PC-3 (cell line): ENCODE measurements around the gene CDK14.

Experiments
- EZH2phosphoT487 ChIP-seq: fragments of 300-600 bp; sonication (generic); IDR thresholded peaks from 2 replicates; pipeline ENCODE4 v1.6.1; 2018; ENCODE audit warnings: mild to moderate bottlenecking, antibody characterized with exemption, low read length, borderline replicate concordance
- TF ChIP-seq, protein P1 (sequence below): fragments of 300-600 bp; sonication (generic); conservative IDR thresholded peaks from 2 replicates; pipeline ENCODE4 v1.5.1; 2017; ENCODE audit warnings: antibody characterized with exemption, low read depth, mild to moderate bottlenecking, low read length

DNA sequence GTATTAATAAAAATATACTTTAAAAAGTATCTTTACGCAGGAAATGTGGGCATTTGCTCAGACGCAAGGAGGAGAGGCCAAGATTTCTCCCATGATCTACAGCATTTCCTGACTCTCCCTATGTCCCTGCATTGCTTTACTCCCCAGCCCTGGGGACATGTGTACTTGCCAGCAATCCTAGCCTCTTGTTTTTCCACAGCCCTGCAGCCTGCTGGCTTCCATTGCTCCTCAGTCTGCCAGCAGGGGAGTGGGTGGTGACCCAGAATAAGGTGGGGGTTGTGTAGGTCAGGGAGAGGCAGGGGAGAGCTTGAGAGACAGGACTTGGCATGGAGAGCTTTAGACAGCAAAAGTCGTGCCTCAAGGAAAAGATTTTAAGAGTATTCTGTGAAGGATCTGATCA, 307.7 kb downstream of the CDK14 start:
- no peak for TF ChIP-seq EZH2phosphoT487
- TF ChIP-seq, protein P1, sequence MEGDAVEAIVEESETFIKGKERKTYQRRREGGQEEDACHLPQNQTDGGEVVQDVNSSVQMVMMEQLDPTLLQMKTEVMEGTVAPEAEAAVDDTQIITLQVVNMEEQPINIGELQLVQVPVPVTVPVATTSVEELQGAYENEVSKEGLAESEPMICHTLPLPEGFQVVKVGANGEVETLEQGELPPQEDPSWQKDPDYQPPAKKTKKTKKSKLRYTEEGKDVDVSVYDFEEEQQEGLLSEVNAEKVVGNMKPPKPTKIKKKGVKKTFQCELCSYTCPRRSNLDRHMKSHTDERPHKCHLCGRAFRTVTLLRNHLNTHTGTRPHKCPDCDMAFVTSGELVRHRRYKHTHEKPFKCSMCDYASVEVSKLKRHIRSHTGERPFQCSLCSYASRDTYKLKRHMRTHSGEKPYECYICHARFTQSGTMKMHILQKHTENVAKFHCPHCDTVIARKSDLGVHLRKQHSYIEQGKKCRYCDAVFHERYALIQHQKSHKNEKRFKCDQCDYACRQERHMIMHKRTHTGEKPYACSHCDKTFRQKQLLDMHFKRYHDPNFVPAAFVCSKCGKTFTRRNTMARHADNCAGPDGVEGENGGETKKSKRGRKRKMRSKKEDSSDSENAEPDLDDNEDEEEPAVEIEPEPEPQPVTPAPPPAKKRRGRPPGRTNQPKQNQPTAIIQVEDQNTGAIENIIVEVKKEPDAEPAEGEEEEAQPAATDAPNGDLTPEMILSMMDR, result no peak
